ENCODE data around the gene MSRB1.
"Not testable (repeated sequence)": the region's sequence is repeated elsewhere in the genome, so short reads cannot be mapped to it uniquely, and the experiment has no call there.

The MSRB1 gene

GRCh38 chr16:1960665-1961630, 17.9 kb upstream of the MSRB1 start:
- peak; percentile 64 for DNase-seq (ENCODE audit: low spot score)

GRCh38 chr16:1959269-1960039, 16.5 kb upstream of the MSRB1 start, which contains the start of gene NDUFB10:
Gene NDUFB10, plus strand, starts transcription at chr16:1959538. Its CDS starts 87 bp downstream, at chr16:1959625.
- DNase-seq (ENCODE audit: low spot score), result peak; percentile 94

DNA sequence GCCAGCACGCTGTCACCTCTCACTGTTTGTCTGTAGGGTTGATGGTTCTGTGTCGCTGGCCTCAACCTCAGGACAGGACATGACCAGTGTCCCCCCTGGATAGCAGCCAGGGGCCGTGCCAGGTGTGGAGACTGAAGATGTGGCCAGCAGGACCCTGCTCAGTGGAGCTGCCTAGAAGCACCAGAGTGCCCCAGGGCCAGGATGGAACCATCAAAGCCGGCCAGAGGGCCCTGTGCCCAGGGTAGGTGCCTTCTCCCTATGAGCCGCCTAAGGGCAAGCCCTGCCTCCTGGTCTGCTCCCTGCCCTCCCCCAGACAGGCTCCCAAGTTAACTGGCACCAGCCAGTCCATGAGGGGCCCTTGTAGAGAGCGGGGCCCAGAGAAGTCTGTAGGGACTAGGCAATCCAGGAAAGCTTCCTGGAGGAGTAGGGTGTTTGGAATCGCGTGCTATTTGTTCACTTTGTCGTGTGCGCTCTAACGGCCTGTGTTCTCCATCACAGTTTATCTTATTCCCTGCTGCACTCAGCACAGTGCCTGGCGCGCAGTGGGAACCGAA, 15.8 kb upstream of the MSRB1 start:
- no peak for DNase-seq (ENCODE audit: low spot score)

DNA sequence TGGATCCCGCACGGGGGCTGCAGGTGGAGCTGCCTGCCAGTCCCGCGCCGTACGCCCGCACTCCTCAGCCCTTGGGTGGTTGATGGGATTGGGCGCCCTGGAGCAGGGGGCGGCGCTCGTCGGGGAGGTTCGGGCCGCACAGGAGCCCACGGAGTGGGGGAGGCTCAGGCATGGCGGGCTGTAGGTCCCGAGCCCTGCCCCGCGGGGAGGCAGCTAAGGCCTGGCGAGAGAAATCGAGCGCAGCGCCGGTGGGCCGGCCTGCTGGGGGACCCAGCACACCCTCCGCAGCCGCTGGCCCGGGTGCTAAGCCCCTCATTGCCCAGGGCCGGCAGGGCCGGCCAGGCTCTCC, 15.1 kb upstream of the MSRB1 start:
- not testable (repeated sequence) for DNase-seq (ENCODE audit: low spot score)

DNA sequence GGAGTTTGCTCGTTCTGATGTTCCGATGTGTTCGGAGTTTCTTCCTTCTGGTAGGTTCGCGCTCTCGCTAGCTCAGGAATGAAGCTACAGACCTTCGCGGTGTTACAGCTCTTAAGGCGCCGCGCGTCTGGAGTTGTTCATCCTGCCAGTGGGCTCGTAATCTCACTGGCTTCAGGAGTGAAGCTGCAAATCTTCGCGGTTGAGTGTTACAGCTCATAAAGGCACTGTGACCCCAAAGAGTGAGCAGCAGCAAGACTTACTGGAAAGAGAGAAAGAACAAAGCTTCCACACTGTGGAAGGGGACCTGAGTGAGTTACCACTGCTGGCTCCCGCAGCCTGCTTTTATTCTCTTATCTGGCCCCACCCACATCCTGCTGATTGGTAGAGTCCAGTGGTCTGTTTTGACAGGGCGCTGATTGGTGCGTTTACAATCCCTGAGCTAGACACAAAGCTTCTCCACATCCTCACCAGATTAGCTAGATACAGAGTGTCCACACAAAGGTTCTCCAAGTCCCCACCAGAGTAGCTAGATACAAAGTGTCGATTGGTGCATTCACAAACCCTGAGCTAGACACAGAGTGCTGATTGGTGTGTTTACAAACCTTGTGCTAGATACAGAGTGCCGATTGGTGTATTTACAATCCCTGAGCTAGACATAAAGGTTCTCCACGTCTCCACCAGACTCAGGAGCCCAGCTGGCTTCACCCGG, 14.6 kb upstream of the MSRB1 start:
- not testable (repeated sequence) for DNase-seq (ENCODE audit: low spot score)

GRCh38 chr16:1953734-1954133, 10.7 kb upstream of the MSRB1 start:
- no peak for DNase-seq (ENCODE audit: low spot score)

- DNase-seq (ENCODE audit: low spot score), result no peak
These were observed 7.6 kb upstream of the MSRB1 start for GRCh38 chr16:1950559-1950958.

DNA sequence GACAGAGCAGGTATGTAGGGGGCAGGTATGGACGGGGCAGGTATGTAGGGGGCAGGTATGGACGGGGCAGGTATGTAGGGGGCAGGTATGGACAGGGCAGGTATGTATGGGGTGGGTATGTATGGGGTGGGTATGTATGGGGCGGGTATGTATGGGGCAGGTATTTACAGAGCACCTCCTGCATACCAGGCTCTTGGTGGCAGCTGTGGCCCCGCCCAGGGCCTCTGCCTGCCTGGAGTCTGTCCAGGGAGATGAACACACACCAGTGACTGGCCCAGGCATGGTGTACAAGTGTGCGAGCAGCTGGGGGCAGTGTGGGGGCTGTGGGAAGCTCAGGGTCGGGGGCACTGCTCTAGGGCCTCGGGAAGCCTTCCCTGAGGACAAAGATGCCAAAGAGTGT, 7.0 kb upstream of the MSRB1 start:
- DNase-seq (ENCODE audit: low spot score), result no peak

GRCh38 chr16:1949507-1949906, 6.5 kb upstream of the MSRB1 start:
- DNase-seq (ENCODE audit: low spot score), result no peak

DNA sequence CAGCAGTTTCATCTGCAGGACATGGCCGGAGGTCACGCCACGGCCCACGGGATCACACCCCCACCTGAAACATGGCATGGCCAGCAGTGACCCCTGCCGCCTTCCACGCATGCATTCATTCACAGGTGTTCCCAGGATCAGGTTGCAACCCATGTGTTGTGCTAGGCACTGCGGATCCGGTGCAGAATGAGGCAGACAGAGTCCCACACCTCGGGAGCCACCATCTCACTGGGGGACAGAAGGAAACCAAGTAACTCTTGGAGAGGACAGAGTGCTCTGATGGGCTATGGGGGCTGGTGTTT, 4.3 kb upstream of the MSRB1 start:
- no peak for DNase-seq (ENCODE audit: low spot score)

GRCh38 chr16:1946495-1947368, 3.7 kb upstream of the MSRB1 start:
- no peak for DNase-seq (ENCODE audit: low spot score)

DNA sequence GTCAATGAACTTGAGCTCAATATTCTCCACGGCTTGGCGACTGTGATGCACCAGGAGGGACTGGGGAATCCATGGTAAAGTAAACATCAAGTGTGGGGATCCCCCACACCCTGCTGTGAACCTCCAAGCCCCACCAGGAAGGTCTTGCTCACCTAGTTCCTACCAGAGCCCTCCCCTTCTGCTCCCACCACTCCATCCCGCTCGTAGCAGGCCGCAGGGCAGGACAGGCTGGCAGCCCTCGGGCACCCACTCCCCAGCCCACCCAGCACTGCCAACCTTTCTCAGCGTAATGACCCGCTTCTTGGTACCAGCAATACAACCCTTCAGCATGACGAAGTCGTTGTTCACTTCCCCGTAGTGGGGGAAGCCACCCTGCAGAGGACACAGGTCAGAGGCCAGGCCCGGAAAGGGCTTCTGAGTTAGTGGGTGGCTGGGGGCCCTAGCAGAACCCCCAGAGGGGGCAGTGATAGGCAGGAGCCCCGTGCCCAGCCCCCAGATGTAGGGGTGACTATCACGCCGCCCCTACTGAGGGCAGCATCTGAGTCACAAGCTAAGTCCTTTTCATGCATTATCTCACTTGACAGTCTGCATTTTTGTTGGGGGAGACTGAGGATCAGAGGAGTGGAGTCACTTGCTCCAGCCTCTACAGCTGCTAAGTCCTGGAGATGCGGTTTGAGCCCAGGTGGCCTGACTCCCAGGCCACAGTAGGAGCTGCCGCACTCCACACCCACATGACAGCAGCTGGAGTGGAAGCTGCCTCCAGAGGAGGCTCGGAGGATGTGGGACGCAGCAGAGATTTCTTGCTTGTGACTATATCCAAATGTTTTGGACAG, 2.8 kb upstream of the MSRB1 start:
- DNase-seq (ENCODE audit: low spot score), result no peak

DNA sequence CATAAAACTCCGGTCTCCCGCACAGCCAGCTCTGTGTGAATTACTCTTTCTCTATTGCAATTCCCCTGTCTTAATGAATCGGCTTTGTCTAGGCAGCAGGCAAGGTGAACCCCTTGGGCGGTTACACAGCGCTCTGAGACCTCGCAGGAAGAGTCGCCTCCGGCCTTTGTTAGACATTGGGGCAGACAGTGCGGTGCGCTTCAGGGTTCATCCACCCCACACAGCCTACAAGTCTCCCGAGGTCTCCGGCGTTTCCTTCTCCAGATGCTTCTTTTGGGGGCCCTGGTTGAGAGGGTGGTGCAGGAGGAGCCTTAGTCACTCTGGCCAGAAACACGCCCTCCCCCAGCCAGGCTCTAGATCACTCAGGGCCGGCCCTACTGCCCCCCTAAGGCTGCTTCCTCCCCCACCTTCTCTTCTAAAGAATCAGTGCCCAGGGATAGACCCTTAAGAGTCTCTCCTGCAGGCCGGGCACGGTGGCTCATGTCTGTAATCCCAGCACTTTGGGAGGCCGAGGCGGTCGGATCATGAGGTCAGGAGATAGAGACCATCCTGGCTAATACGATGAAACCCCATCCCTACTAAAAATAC, 1.7 kb upstream of the MSRB1 start:
- DNase-seq (ENCODE audit: low spot score), result no peak

DNA sequence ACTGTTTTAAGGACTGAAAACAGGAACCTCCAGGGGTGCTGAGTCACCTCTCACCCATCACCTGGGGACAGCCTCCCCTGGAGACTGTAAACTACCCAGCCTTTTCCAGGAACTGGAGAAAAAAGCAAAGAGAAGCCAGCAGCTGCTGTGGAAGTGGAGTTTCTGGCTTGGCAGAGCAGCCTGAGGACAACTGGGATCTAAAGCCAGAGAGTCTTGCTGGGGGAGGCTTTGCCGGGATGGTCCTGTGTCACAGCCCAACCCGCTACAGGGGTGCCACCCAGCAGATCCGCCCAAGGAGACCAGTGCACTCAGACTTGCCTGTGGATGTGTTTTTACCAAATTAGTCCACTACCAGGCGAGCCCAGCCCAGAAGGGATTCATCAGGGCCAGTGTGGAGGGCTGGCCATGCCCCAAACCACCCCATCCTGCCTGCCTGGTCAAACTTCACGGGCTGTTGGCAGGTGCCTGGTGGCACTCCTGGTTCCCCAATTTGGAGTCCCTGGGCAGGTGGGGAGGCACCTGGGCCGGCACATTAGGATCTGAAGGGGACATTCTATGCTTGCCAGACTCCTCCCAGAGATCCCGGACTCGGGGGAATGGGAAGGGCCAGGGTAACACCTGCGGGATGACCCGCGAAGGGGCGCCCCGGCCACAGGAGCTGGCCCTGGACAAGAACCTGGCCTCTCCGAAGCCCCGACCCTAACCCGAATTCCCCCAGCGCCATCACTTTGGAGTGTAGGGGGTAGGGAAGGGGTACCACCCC, 771 bp downstream of the MSRB1 start:
- DNase-seq (ENCODE audit: low spot score), result no peak

DNA sequence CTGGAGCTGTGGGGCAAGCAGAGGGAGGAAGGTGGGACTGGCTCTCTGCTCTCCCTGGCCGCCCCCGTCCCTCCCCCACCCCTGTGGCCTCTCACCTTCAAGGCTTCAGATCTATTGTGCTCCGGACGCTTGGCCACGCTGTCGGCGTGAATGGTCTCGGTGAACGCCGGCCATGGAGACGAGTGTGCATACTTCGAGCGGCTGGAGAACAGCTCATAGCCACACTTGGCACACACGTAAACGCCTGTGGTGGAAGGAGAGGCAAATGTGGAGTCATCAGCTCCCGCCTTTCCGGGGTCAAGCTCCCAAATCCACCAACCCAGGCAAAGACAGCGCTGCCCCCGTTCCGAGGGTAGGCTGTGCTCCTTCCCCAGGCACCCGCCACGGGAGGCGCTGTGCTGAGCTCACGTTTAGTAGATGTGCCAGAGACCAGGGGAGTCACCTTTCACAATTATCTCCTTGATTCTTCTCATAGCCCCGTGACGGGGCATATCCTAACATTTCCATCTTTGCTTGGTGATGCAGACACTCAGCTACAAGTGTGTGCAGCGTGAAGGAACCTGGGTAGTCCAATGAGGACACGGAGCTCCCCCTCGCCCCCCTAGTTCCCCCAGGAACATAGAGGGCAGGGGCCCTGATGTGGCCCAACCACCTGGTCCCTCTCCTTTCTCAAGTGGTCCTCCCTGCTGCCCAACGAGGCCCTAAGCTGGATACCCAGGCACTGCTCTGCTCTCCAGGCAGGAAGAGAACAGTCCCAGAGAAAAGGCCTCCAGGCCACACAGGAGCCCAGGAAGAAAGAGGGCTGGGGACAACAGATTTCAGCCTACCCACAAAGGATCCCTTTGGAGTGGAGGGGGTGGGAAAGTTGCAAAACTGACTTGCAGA, 1.6 kb downstream of the MSRB1 start:
- DNase-seq (ENCODE audit: low spot score), result no peak

- no peak for DNase-seq (ENCODE audit: low spot score)
These were observed 2.5 kb downstream of the MSRB1 start for GRCh38 chr16:1940273-1941161.

GRCh38 chr16:1939833-1940232, 3.2 kb downstream of the MSRB1 start:
- DNase-seq (ENCODE audit: low spot score), result not testable (repeated sequence)

Data from D341Med (cell line).